Glutamatergic neuron (in vitro differentiated cells): ENCODE measurements around the gene ZNF653. TPM values are rescaled to one million over a fixed set of nuclear protein-coding genes. Genes with fewer than 3 reads are reported as not detected.

Experiments used
- DNase-seq: peaks from one replicate; pipeline ENCODE4 v3.0.0; 2022
- H3K27ac Mint-ChIP-seq: one replicate; pipeline ENCODE4 v1.8.0; 2020; ENCODE audit warnings: mild to moderate bottlenecking, mixed read lengths, inconsistent platforms; ENCODE audit not compliant: unreplicated experiment
- H3K27me3 Mint-ChIP-seq: one replicate; pipeline ENCODE4 v1.8.0; 2020; ENCODE audit warnings: mild to moderate bottlenecking, moderate library complexity, mixed read lengths, inconsistent platforms; ENCODE audit not compliant: unreplicated experiment
- H3K36me3 Mint-ChIP-seq: one replicate; pipeline ENCODE4 v1.8.0; 2020; ENCODE audit warnings: mild to moderate bottlenecking, mixed read lengths, inconsistent platforms; ENCODE audit not compliant: unreplicated experiment
- H3K4me1 Mint-ChIP-seq: one replicate; pipeline ENCODE4 v1.8.0; 2020; ENCODE audit warnings: mild to moderate bottlenecking, low read depth, mixed read lengths, inconsistent platforms; ENCODE audit not compliant: unreplicated experiment
- H3K4me3 Mint-ChIP-seq: one replicate; pipeline ENCODE4 v1.8.0; 2020; ENCODE audit warnings: mild to moderate bottlenecking, mixed read lengths, inconsistent platforms; ENCODE audit not compliant: unreplicated experiment
- H3K9me3 Mint-ChIP-seq: one replicate; pipeline ENCODE4 v1.8.0; 2020; ENCODE audit warnings: mild to moderate bottlenecking, moderate library complexity, mixed read lengths, inconsistent platforms; ENCODE audit not compliant: unreplicated experiment
- CTCF ChIP-seq: fragments of 200-600 bp; sonication (generic); IDR thresholded peaks from one replicate; pipeline ENCODE4 v1.5.0; 2021; ENCODE audit not compliant: partially characterized antibody, unreplicated experiment
- total RNA-seq: library from RNA; stranded (reverse); fragmentation: NEBNext Ultra II Directional; extraction: Animal tissue kit (Norgen Biotek cat#: 25700); gene quantifications from one replicate; pipeline ENCODE4 v1.2.1, GENCODE V29; 2021; ENCODE audit not compliant: unreplicated experiment

ZNF653 gene
- total RNA-seq, 1 donor from 2014 or later = 19.2 TPM

GRCh38 chr19:11551603-11552235, 46.1 kb upstream of the ZNF653 start:
- peak; percentile 59 for DNase-seq
- H3K27me3 Mint-ChIP-seq = peaks cover 2% of the 10 kb centered on the region
- no peak overlapping the region for H3K27ac Mint-ChIP-seq
- peaks cover 2% of the 10 kb centered on the region for H3K9me3 Mint-ChIP-seq
- TF ChIP-seq CTCF = peak; percentile 29
- H3K36me3 Mint-ChIP-seq = no peaks in the 10 kb centered on the region
- H3K4me3 Mint-ChIP-seq = no peak overlapping the region
- no peaks in the 10 kb centered on the region for H3K4me1 Mint-ChIP-seq

- no peak overlapping the region for H3K4me3 Mint-ChIP-seq
- H3K36me3 Mint-ChIP-seq = no peaks in the 10 kb centered on the region
- H3K9me3 Mint-ChIP-seq = no peaks in the 10 kb centered on the region
- H3K27ac Mint-ChIP-seq = peak overlapping the region; percentile 23
- no peak for DNase-seq
- peaks cover 2% of the 10 kb centered on the region for H3K27me3 Mint-ChIP-seq
- no peaks in the 10 kb centered on the region for H3K4me1 Mint-ChIP-seq
- no peak for TF ChIP-seq CTCF
Measured at GRCh38 chr19:11550265-11550664, 44.6 kb upstream of the ZNF653 start.

GRCh38 chr19:11549386-11549953, 43.8 kb upstream of the ZNF653 start:
- Mint-ChIP-seq H3K36me3 (no peaks in the 10 kb centered on the region), H3K27me3 (peaks cover 2% of the 10 kb centered on the region), H3K4me3 (no peak overlapping the region), H3K4me1 (no peaks in the 10 kb centered on the region), H3K9me3 (no peaks in the 10 kb centered on the region), H3K27ac (no peak overlapping the region)
- no peak for DNase-seq
- no peak for TF ChIP-seq CTCF

- no peaks in the 10 kb centered on the region for H3K4me1 Mint-ChIP-seq
- no peak overlapping the region for H3K4me3 Mint-ChIP-seq
- no peak for DNase-seq
- no peak for TF ChIP-seq CTCF
- H3K9me3 Mint-ChIP-seq = no peaks in the 10 kb centered on the region
- H3K36me3 Mint-ChIP-seq = no peaks in the 10 kb centered on the region
- H3K27me3 Mint-ChIP-seq = peaks cover 2% of the 10 kb centered on the region
- H3K27ac Mint-ChIP-seq = no peak overlapping the region
Measured at GRCh38 chr19:11547929-11548700, 42.5 kb upstream of the ZNF653 start.

- Mint-ChIP-seq H3K4me3 (no peak overlapping the region), H3K27ac (no peak overlapping the region), H3K4me1 (no peaks in the 10 kb centered on the region), H3K9me3 (peaks cover 3% of the 10 kb centered on the region), H3K27me3 (peaks cover 2% of the 10 kb centered on the region), H3K36me3 (no peaks in the 10 kb centered on the region)
- DNase-seq = no peak
- TF ChIP-seq CTCF = no peak
Measured at GRCh38 chr19:11541238-11541637, 35.6 kb upstream of the ZNF653 start.
